Keratinocyte (primary cell): ENCODE results near the gene ALG3. TPM values are rescaled to one million over a fixed set of nuclear protein-coding genes. Genes with fewer than 3 reads are reported as not detected.

Experiments
- DNase-seq: peaks from one replicate; pipeline ENCODE4 v3.0.0-alpha.2; 2011; ENCODE audit warnings: low read depth, missing footprints, low spot score
- FAIRE-seq: peaks from 2 replicates; lab custom pipeline; 2011; peaks lifted over from hg19 to GRCh38; lab: Jason Lieb, UNC
- H2AFZ ChIP-seq: 2 replicates; pipeline ENCODE4 v1.6.0; 2012; ENCODE audit warnings: low read length, control low read depth, inconsistent platforms; ENCODE audit not compliant: control insufficient read depth
- H3K27ac ChIP-seq: 2 replicates; pipeline ENCODE4 v1.5.1; 2011; ENCODE audit warnings: low read length; ENCODE audit not compliant: control insufficient read depth, insufficient read depth
- H3K27me3 ChIP-seq: 3 replicates; pipeline ENCODE4 v1.6.0; 2011; ENCODE audit warnings: low read length; ENCODE audit not compliant: control insufficient read depth, insufficient read depth; ENCODE audit errors: extremely low read depth
- H3K36me3 ChIP-seq, 2 experiments: 2 replicates in 1 of 2; 3 replicates in 1 of 2; pipeline ENCODE4 v1.5.1; 2011; ENCODE audit warnings: low read length in 2 of 2, mild to moderate bottlenecking in 1 of 2; ENCODE audit not compliant: control insufficient read depth in 2 of 2, insufficient read depth in 2 of 2; ENCODE audit errors: extremely low read depth in 1 of 2
- H3K4me1 ChIP-seq: 3 replicates; pipeline ENCODE4 v1.5.1; 2011; ENCODE audit warnings: low read length; ENCODE audit not compliant: control insufficient read depth, insufficient read depth; ENCODE audit errors: extremely low read depth
- H3K4me2 ChIP-seq: 3 replicates; pipeline ENCODE4 v1.6.0; 2011; ENCODE audit warnings: low read depth, low read length; ENCODE audit not compliant: control insufficient read depth, insufficient read depth; ENCODE audit errors: extremely low read depth
- H3K4me3 ChIP-seq, 3 experiments: fragments of 200-600 bp in 1 of 3; sonication (generic) in 1 of 3; 2 replicates in 2 of 3; 3 replicates in 1 of 3; pipeline ENCODE4 v1.5.1; 2011 to 2016; ENCODE audit warnings: low read length in 3 of 3, mild to moderate bottlenecking in 3 of 3, control low read depth in 2 of 3, inconsistent platforms in 1 of 3, low read depth in 1 of 3, mixed read lengths in 1 of 3, mixed run types in 1 of 3, moderate library complexity in 1 of 3; ENCODE audit not compliant: control insufficient read depth in 2 of 3, insufficient read depth in 2 of 3; ENCODE audit errors: extremely low read depth in 1 of 3
- H3K79me2 ChIP-seq: 2 replicates; pipeline ENCODE4 v1.6.0; 2012; ENCODE audit warnings: low read length; ENCODE audit not compliant: control insufficient read depth, insufficient read depth
- H3K9ac ChIP-seq: 3 replicates; pipeline ENCODE4 v1.6.0; 2011; ENCODE audit warnings: low read length; ENCODE audit not compliant: control insufficient read depth, insufficient read depth; ENCODE audit errors: extremely low read depth
- H3K9me1 ChIP-seq: 3 replicates; pipeline ENCODE4 v1.6.0; 2011; ENCODE audit warnings: low read length; ENCODE audit not compliant: control insufficient read depth, insufficient read depth; ENCODE audit errors: extremely low read depth
- H3K9me3 ChIP-seq: 2 replicates; pipeline ENCODE4 v1.5.1; 2012; ENCODE audit warnings: low read depth, low read length; ENCODE audit not compliant: control insufficient read depth
- H4K20me1 ChIP-seq: 3 replicates; pipeline ENCODE4 v1.6.0; 2011; ENCODE audit warnings: low read length; ENCODE audit not compliant: control insufficient read depth, insufficient read depth; ENCODE audit errors: extremely low read depth
- EZH2 ChIP-seq: IDR thresholded peaks from one replicate; pipeline ENCODE4 v1.6.1; 2012; ENCODE audit warnings: inconsistent platforms, mild to moderate bottlenecking, low read length, moderate library complexity
- dilution Hi-C: fragments of 300-500 bp; cut with MboI; formaldehyde crosslinking; loops from one replicate; pipeline ENCODE4 v1.7.0; 2020; ENCODE audit warnings: low sequenced_read_pairs; ENCODE audit not compliant: extremely low pct_ligation_motif_present
- polyA plus RNA-seq, 5 experiments: library from polyadenylated mRNA; depleted of rRNA in 3 of 5; stranded (reverse) in 3 of 5; stranded (forward) in 1 of 5; unstranded in 1 of 5; fragments of >200 nt; gene quantifications; 1 replicate in 1 of 5; 2 replicates in 3 of 5; 3 replicates in 1 of 5; pipeline versions ENCODE4 v1.2.1 to v1.2.3, GENCODE V29; 2011 to 2012; ENCODE audit warnings: missing spikeins in 2 of 5, low read depth in 1 of 5, low replicate concordance in 1 of 5
- TF ChIP-seq, protein P1 (sequence below), 3 experiments: IDR thresholded peaks in 1 of 3; conservative IDR thresholded peaks in 1 of 3; optimal IDR thresholded peaks in 1 of 3; 2 replicates in 2 of 3; 3 replicates in 1 of 3; pipeline versions ENCODE3 to v1.5.1; 2011; ENCODE audit warnings: low read length in 3 of 3, mild to moderate bottlenecking in 3 of 3, moderate library complexity in 2 of 3, control low read depth in 1 of 3, inconsistent platforms in 1 of 3; ENCODE audit not compliant: insufficient read depth in 2 of 3; ENCODE audit errors: extremely low read depth in 1 of 3

ALG3 gene
- polyA plus RNA-seq, 1 donor (not counting 4 experiments of a cell fraction or from before 2014, with no cell fraction given) = 48.2 TPM

DNA sequence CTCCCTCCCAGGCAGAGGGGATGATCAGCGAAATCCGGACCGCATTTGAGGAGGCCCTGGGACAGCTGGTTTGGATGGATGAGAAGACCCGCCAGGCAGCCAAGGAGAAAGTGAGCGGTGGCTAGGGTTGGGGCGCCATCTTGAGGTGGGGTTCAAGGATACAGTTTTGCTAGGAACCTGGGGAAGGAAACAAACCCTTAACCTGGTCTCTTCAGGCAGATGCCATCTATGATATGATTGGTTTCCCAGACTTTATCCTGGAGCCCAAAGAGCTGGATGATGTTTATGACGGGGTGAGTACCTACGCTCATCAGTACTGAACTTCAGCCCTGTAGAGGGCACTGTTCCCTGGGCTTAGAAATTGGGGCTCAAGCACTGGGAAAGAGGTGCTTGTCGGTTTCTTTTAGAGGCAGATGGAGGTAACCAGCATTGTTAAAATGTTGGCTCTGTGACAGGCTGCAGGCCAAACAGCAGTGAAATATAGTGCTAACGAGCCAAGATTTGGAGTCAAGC lies 40.7 kb upstream of the ALG3 start:
- H3K36me3 ChIP-seq = no peaks in the 10 kb centered on the region
- H2AFZ ChIP-seq = no peak overlapping the region
- H3K4me1 ChIP-seq = no peaks in the 10 kb centered on the region
- no peak overlapping the region for H3K9ac ChIP-seq
- H3K4me3 ChIP-seq = no peak overlapping the region
- H3K27ac ChIP-seq = no peak overlapping the region
- H3K27me3 ChIP-seq = no peaks in the 10 kb centered on the region
- no peak overlapping the region for H3K4me2 ChIP-seq
- dilution Hi-C loops = no loop called here
- H3K9me3 ChIP-seq = no peaks in the 10 kb centered on the region
- H3K9me1 ChIP-seq = no peaks in the 10 kb centered on the region
- peak; percentile 70 for FAIRE-seq
- no peaks in the 10 kb centered on the region for H3K79me2 ChIP-seq
- H4K20me1 ChIP-seq = no peaks in the 10 kb centered on the region
- DNase-seq = peak; percentile 32
- TF ChIP-seq, protein P1, sequence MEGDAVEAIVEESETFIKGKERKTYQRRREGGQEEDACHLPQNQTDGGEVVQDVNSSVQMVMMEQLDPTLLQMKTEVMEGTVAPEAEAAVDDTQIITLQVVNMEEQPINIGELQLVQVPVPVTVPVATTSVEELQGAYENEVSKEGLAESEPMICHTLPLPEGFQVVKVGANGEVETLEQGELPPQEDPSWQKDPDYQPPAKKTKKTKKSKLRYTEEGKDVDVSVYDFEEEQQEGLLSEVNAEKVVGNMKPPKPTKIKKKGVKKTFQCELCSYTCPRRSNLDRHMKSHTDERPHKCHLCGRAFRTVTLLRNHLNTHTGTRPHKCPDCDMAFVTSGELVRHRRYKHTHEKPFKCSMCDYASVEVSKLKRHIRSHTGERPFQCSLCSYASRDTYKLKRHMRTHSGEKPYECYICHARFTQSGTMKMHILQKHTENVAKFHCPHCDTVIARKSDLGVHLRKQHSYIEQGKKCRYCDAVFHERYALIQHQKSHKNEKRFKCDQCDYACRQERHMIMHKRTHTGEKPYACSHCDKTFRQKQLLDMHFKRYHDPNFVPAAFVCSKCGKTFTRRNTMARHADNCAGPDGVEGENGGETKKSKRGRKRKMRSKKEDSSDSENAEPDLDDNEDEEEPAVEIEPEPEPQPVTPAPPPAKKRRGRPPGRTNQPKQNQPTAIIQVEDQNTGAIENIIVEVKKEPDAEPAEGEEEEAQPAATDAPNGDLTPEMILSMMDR (optimal IDR thresholded peaks at IDR 0.05 in 1 of 3, IDR thresholded peaks at IDR 0.05 in 1 of 3, conservative IDR thresholded peaks at IDR 0.05 in 1 of 3; ENCODE audit: extremely low read depth in 1 of 3, insufficient read depth in 2 of 3, low read length in 3 of 3) = peak; percentile 72 to 85 (median 77)
- TF ChIP-seq EZH2 = no peak

DNA sequence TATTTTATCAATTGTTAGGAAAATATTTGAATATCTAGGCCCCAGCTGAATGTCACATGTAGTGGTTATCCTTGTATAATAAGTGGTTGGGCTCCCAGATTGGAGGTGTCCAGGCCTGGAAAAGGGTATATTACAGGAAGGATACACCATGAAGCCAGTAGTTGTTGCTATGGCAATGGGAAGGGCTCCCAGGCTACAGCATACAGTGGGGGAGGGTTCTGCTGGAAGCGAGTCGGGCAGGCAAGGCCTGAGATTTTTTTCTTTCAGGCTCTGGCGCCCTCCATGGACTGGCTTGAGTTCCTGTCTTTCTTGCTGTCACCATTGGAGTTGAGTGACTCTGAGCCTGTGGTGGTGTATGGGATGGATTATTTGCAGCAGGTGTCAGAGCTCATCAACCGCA lies 35.9 kb upstream of the ALG3 start:
- no peaks in the 10 kb centered on the region for H4K20me1 ChIP-seq
- FAIRE-seq = no peak
- H3K27me3 ChIP-seq = no peaks in the 10 kb centered on the region

More for the DNA sequence above, 35.9 kb upstream of the ALG3 start:
- H3K4me1 ChIP-seq = no peaks in the 10 kb centered on the region
- no peak overlapping the region for H2AFZ ChIP-seq
- no peak for DNase-seq
- no peak for TF ChIP-seq EZH2
- TF ChIP-seq, protein P1 (optimal IDR thresholded peaks at IDR 0.05 in 1 of 3, IDR thresholded peaks at IDR 0.05 in 1 of 3, conservative IDR thresholded peaks at IDR 0.05 in 1 of 3; ENCODE audit: extremely low read depth in 1 of 3, insufficient read depth in 2 of 3, low read length in 3 of 3) = peak; percentile 43 to 58 (median 51)
- H3K4me3 ChIP-seq = no peak overlapping the region
- H3K79me2 ChIP-seq = no peaks in the 10 kb centered on the region
- no peak overlapping the region for H3K9ac ChIP-seq
- no peak overlapping the region for H3K4me2 ChIP-seq
- dilution Hi-C loops = no loop called here
- H3K9me1 ChIP-seq = no peaks in the 10 kb centered on the region
- no peak overlapping the region for H3K27ac ChIP-seq
- H3K36me3 ChIP-seq = no peaks in the 10 kb centered on the region
- H3K9me3 ChIP-seq = no peaks in the 10 kb centered on the region
